Tibial nerve (tissue), 4 donors: ENCODE data around the gene FLRT2. TPM values are rescaled to one million over a fixed set of nuclear protein-coding genes. Genes with fewer than 3 reads are reported as not detected.
A peak's percentile ranks its signal among the peaks of the same experiment; 100 is the strongest.

Experiments
- DNase-seq, 2 donors: peaks; one replicate each; pipeline ENCODE4 v3.0.0-alpha.2; 2019; ENCODE audit warnings: low spot score in 2 of 2
- H3K27ac ChIP-seq, 4 donors: fragments of 200-600 bp; sonication (generic) in 3 of 4; one replicate each; pipeline ENCODE4 v1.5.1; 2017 to 2019; ENCODE audit warnings: mild to moderate bottlenecking in 1 of 4
- H3K27me3 ChIP-seq, 2 donors: fragments of 200-600 bp; sonication (generic) in 1 of 2; one replicate each; pipeline versions ENCODE4 v1.5.1 to v1.6.0; 2017 to 2019
- H3K36me3 ChIP-seq, 3 donors: fragments of 200-600 bp; sonication (generic); one replicate each; pipeline ENCODE4 v1.5.1; 2018 to 2019
- H3K4me1 ChIP-seq, 4 donors: fragments of 200-600 bp; sonication (generic) in 3 of 4; one replicate each; pipeline ENCODE4 v1.5.1; 2017 to 2019
- H3K4me3 ChIP-seq, 4 donors: fragments of 200-600 bp; sonication (generic) in 3 of 4; one replicate each; pipeline ENCODE4 v1.5.1; 2017 to 2019; ENCODE audit warnings: mild to moderate bottlenecking in 1 of 4, moderate library complexity in 1 of 4
- H3K9me3 ChIP-seq, 4 donors: fragments of 200-600 bp; sonication (generic) in 3 of 4; one replicate each; pipeline ENCODE4 v1.5.1; 2017 to 2019
- EP300 ChIP-seq, 2 donors: sonication (generic); formaldehyde crosslinking; IDR thresholded peaks; one replicate each; pipeline ENCODE4 v1.6.1; 2017; ENCODE audit warnings: antibody characterized with exemption in 2 of 2, mild to moderate bottlenecking in 1 of 2
- POLR2A ChIP-seq, 2 donors: fragments of 450-650 bp; IDR thresholded peaks; one replicate each; pipeline ENCODE4 v1.6.1; 2017; ENCODE audit warnings: antibody characterized with exemption in 2 of 2, mild to moderate bottlenecking in 2 of 2, moderate library complexity in 2 of 2
- WGBS, 2 donors: methylation state at CpG; one replicate each; pipeline ENCODE4 v1.1.5; 2018; 5-methylcytosine and 5-hydroxymethylcytosine counted together
- total RNA-seq, 4 donors: library from RNA; depleted of rRNA; stranded (reverse); fragments of >200 nt; gene quantifications; one replicate each; pipeline ENCODE4 v1.1.0, GENCODE V29; 2016
- TF ChIP-seq, protein P1 (sequence below), 5 experiments: fragments of 200-600 bp in 3 of 5; fragments of 450-650 bp in 2 of 5; sonication (generic) in 3 of 5; IDR thresholded peaks; one replicate each; pipeline ENCODE4 v1.5.1; 2016 to 2019; ENCODE audit warnings: antibody characterized with exemption in 5 of 5, mild to moderate bottlenecking in 3 of 5, moderate library complexity in 2 of 5

Gene FLRT2
- total RNA-seq, 4 donors from 2014 or later = 26.4 to 109 (median 71.6) TPM

DNA sequence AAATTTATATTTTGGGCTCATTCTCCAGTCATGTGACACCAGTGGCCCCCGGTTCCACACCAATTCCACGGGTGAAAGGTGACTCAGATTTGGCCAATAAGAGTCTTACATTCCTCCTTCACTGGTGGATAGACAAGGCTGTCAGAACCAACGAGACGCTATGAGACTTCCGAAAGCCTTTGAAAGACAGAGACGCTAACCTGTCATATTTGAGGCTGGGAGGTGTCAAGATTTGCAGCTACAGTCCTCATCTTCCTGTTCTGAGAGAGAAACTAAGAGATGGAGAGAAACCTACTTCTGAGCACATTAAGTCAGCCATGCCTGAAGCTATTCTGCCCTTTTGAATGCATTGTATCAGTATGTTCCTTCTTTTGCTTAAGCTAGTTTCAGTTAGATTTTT lies 171.2 kb downstream of the FLRT2 start:
- H3K27ac ChIP-seq = no peak overlapping the region
- 79 to 87% methylated on average over 6 of the region's 6 CpGs for WGBS, 2 donors
- no peaks in the 10 kb centered on the region for H3K9me3 ChIP-seq
- H3K4me1 ChIP-seq = peaks cover 0 to 8% (median 0%) of the 10 kb centered on the region in 4 donors
- DNase-seq = no peak
- no peaks in the 10 kb centered on the region for H3K36me3 ChIP-seq
- no peaks in the 10 kb centered on the region for H3K27me3 ChIP-seq
- TF ChIP-seq POLR2A (IDR thresholded peaks at IDR 0.05) = no peak
- H3K4me3 ChIP-seq = no peak overlapping the region

DNA sequence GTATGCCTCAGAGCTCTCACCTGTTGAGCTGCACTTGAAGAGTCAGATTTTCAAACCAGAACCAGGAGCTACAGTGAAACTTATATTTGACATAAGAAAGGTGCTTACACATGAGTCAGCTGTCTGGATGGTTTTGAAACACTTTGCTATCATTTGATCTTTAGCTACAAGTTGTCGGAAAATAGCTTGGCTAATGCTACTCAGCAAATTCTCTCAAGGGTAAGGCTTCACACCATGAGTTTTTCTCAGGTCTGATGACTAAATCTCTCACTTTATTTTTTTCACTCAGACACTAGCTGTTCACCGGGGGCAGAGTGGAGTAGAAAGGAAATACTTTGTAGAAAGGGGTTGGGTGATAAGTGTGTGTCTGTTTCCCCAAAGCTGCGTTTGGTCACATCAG lies 171.8 kb downstream of the FLRT2 start:
- 55 to 60% methylated on average over 3 of the region's 3 CpGs for WGBS, 2 donors
- H3K36me3 ChIP-seq = no peaks in the 10 kb centered on the region
- no peaks in the 10 kb centered on the region for H3K9me3 ChIP-seq
- H3K4me1 ChIP-seq = peaks cover 0 to 8% (median 0%) of the 10 kb centered on the region in 4 donors
- H3K27ac ChIP-seq = no peak overlapping the region
- no peak overlapping the region for H3K4me3 ChIP-seq
- no peaks in the 10 kb centered on the region for H3K27me3 ChIP-seq
- no peak for TF ChIP-seq EP300 (IDR thresholded peaks at IDR 0.05)
- TF ChIP-seq POLR2A (IDR thresholded peaks at IDR 0.05) = no peak
- TF ChIP-seq, protein P1, sequence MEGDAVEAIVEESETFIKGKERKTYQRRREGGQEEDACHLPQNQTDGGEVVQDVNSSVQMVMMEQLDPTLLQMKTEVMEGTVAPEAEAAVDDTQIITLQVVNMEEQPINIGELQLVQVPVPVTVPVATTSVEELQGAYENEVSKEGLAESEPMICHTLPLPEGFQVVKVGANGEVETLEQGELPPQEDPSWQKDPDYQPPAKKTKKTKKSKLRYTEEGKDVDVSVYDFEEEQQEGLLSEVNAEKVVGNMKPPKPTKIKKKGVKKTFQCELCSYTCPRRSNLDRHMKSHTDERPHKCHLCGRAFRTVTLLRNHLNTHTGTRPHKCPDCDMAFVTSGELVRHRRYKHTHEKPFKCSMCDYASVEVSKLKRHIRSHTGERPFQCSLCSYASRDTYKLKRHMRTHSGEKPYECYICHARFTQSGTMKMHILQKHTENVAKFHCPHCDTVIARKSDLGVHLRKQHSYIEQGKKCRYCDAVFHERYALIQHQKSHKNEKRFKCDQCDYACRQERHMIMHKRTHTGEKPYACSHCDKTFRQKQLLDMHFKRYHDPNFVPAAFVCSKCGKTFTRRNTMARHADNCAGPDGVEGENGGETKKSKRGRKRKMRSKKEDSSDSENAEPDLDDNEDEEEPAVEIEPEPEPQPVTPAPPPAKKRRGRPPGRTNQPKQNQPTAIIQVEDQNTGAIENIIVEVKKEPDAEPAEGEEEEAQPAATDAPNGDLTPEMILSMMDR (IDR thresholded peaks at IDR 0.05) = no peak
- DNase-seq = no peak

DNA sequence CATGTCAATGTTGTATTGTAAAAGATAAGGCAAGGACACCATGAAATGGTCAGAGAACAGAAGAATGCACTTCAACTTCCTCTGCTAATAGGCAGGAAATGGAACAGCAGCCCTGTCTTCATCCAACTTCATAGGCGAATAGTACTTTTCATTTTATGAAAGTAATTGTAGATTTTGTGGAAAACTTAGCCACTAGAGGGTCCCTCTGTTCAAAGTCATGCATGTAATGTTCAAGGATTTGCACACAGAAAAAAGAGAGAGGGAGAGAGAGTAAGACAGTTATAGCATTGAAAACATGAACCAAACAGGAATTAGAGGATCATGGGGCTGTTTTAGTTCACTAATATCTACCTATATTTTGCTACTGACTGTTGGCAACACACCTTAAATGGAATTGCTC lies 172.2 kb downstream of the FLRT2 start:
- TF ChIP-seq, protein P1 (IDR thresholded peaks at IDR 0.05) = peak in 1 of 5 experiments; percentile 9
- no peak for TF ChIP-seq POLR2A (IDR thresholded peaks at IDR 0.05)
- DNase-seq = no peak
- no peaks in the 10 kb centered on the region for H3K36me3 ChIP-seq
- no peaks in the 10 kb centered on the region for H3K9me3 ChIP-seq
- H3K4me1 ChIP-seq = peaks cover 0 to 8% (median 0%) of the 10 kb centered on the region in 4 donors
- no peaks in the 10 kb centered on the region for H3K27me3 ChIP-seq
- WGBS, 2 donors = 44 to 51% methylated on average over 1 of the region's 1 CpG
- no peak overlapping the region for H3K4me3 ChIP-seq
- H3K27ac ChIP-seq = no peak overlapping the region

DNA sequence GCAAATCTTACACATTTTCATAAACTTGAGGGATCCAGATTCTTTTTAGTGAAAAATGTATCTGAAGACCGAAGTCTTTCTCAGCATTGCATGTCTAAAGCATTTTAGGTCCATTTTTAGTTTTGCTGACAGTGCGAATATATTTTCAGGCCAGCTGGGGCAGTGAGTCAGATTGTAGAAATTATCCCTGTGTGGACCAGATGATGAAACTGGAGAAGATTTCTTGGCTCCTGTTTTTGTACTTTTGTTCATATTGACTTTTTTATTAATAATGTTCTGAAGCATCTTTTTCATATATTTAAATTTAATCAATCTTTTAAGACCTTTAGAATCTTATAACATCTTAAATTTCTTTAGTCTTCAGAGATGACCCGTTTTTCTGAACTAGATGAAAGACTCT lies 173.1 kb downstream of the FLRT2 start:
- Histone ChIP-seq H3K4me3 (no peak overlapping the region), H3K9me3 (no peaks in the 10 kb centered on the region), H3K27me3 (no peaks in the 10 kb centered on the region), H3K27ac (no peak overlapping the region), H3K36me3 (no peaks in the 10 kb centered on the region), H3K4me1 (peaks cover 0 to 8% (median 0%) of the 10 kb centered on the region in 4 donors)
- WGBS, 2 donors = 45 to 56% methylated on average over 3 of the region's 3 CpGs
- DNase-seq = peak in 1 of 2 donors; percentile 36
- TF ChIP-seq EP300 (IDR thresholded peaks at IDR 0.05) = peak in 1 of 2 donors; percentile 16
- TF ChIP-seq, protein P1 (IDR thresholded peaks at IDR 0.05) = no peak
